Activated CD8-positive, alpha-beta memory T cell treated with anti-CD3 and anti-CD28 coated beads, Interleukin-2, amount 50 U/mL, for 24 hours (primary cell): ENCODE measurements around the gene HTR4.
"Not testable (repeated sequence)": the region's sequence is repeated elsewhere in the genome, so short reads cannot be mapped to it uniquely, and the experiment has no call there.

ENCODE experiments used
- DNase-seq: peaks from one replicate; pipeline ENCODE4 v3.0.0-alpha.2; 2020; ENCODE audit errors: extremely low read depth

Gene HTR4, protein sequence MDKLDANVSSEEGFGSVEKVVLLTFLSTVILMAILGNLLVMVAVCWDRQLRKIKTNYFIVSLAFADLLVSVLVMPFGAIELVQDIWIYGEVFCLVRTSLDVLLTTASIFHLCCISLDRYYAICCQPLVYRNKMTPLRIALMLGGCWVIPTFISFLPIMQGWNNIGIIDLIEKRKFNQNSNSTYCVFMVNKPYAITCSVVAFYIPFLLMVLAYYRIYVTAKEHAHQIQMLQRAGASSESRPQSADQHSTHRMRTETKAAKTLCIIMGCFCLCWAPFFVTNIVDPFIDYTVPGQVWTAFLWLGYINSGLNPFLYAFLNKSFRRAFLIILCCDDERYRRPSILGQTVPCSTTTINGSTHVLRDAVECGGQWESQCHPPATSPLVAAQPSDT

DNA sequence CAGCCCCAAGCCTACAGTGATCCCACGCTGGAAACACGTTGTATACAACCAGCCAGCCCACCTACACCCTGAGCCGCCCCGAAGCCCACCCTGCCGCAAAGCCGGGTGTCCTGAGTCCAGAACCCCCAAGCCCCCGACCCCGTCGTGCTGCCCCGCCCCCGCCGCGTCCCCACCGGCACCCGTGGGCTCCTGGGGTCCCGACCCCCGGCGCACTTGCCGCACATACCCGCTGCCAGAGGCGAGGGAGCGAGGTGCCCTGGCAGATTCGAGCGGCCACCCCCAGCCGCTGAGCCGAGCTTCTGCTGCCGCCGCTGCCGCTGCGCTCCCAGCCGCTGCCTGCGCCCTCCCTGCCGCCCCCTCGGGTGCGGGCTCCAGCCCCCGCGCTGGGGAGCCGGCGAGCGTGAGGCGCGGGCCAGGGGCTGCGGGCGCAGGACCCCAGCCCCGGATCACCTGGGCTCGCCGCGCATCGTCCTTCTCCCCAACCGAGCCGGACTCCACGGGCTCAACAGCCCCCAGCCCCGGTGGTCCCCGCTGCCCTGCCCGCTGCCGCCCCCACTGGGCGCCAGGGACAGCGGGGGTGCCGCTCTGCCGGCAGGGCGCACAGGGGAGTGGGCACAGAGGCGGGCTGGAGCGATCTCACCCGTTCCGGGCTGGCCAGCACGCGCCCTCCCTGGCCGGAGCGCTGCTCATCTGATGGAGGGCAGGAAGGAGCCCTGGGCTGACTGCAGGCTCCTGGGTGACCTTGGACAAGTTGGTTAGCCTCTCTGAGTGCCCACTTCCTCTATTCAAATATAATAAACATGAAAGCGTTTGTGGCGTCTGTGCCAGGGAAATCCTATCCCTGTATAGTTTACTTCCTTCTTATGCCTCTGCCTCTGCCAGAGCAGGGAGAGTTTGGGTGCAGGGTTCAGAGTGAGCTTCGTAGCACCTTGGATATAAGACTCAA lies at the start of gene HTR4:
TSS of gene HTR4 (minus strand) at position 692 of the 946 bp plus-strand sequence. CDS start 17,513 bp downstream, outside the sequence.
- no peak for DNase-seq

- no peak for DNase-seq
These were observed 47.8 kb upstream of the HTR4 start for GRCh38 chr5:148702019-148702596.

DNA sequence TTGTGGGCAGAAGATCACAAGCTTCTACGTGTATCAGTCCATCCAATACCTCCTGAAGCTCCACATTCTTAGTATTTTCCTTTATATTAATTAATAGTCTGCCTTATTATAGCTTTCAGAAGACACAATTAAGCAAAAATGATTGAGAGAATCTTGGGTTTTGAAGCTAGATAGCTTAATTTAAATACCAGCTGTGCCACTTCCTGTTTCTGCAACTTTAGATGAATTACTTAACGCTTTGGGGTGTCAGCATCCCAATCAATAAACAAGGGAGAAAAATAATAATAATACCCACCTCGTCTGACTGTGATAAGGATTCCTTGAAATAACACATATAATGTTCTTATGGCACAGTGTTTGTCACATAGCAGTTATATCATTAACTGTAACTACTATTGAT lies 44.7 kb upstream of the HTR4 start:
- no peak for DNase-seq

- DNase-seq = no peak
These were observed 43.5 kb upstream of the HTR4 start for GRCh38 chr5:148697809-148698196.

- no peak for DNase-seq
These were observed 43.0 kb upstream of the HTR4 start for GRCh38 chr5:148697180-148697808.

DNA sequence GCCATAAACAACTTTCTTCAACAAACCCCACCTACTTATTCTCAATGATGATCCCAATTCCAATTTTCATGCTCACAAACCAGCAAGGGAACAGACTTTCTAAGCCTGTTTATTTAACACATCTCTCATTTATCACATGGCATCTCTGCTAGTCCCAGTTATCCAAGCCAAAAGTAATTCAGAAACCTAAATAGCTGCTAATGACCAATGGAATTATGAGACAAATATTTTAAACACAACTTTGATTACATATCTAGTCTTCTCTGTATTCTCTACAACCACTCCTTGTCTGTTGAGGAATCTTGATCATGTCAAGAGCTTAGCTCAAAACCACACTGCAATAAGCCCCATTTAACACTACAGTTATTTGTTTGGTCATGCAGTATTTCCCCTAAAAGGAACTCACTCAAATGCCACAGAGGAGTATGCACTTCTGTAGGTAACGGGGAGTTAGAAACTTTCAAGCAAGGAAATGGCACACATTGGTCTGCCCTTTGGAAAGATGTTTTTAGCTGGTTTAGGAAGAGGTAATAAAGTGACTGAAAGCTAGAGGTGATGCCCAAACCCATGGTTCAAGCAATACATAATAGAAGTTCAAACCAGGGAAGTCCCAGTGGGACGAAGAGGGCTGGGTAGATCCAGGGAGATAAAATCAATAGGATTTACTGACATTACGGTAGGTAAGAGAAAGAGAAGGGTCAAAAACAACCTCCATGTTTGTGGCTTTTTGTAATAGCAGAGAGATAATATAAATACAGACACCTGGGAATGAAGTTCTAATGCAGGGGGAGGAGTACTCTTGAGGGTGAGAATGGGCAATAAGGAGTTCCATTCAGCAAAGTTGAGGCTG lies 42.1 kb upstream of the HTR4 start:
- DNase-seq = no peak

DNA sequence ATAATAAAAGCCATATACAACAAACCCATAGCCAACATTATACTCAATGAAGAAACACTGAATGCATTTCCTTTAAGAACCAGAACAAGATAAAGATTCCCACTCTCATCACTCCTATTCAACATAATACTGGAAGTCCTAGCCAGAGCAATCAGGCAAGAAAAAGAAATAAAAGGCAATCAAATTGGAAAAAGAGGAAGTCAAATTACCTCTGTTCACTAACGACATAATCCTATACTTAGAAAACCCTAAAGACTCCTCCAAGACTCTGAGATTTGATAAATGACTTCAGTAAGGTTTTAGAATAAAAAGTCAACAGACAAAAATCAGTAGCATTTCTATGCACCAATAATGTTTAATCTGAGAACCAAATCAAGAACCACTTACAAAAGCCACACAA lies 36.6 kb upstream of the HTR4 start:
- no peak for DNase-seq

DNA sequence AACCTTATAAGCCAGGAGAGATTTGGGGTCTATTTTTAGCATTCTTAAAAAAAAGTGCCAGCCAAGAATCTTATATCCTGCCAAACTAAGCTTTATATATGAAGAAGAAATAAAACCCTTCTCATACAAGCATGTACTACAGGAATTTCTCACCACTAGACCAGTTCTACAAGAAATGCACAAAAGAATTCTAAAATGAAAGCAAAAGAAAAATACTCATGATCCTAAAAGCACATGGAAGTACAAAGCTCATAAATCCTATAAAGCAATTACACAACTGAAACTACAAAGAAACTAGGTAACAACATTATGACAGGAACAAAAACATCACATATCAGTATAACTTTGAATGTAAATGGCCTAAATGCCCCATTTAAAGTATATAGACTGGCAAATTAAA lies 34.5 kb upstream of the HTR4 start:
- no peak for DNase-seq

- DNase-seq = no peak
These were observed 33.5 kb upstream of the HTR4 start for GRCh38 chr5:148687871-148688270.

- DNase-seq = no peak
These were observed 33.1 kb upstream of the HTR4 start for GRCh38 chr5:148687427-148687826.

DNA sequence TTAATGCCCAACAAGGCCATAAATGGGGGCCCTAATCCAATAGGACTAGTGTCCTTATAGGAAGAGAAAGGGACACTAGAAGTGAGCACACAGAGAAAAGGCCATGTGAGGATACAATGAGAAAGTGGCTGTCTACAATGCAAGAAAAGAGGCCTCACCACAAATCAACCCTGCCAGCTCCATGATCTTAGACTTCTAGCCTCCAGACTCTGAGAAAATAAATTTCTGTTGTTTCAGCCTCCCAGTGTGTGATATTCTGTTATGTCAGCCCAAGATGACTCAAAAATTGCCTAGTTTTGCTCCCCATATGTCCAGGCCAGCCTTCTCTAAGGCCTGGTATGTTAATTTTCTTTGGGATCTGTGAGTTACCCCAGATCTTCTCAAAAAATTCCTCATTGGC lies 32.3 kb upstream of the HTR4 start:
- no peak for DNase-seq

DNA sequence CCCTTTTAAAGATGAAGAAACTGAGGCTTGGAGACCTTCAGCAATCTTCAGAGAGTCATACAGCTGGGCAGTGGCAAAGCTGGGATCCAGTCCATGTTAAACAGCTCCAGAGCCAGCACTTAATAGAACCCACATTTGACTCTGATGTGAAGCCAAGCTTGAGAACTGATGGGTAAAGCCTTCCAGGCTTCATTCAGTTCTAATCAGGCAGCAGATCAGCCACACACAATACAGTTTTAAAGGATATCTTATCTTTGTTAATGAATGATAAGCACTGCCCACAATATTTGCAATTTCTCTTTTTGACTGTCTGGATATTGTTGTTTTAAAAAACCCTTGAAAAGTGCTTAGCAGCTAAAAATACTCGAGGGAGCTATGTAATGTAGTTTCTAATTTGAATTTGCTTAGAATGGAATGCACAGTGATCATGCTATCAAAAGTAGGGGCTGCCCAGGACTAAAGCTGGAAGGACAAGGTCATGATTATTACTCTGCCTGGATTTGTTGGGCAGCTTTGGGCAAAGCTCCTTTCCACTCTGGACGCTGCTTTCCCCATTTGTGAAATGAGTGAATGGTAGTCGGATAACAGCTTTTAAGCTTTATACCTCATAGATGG lies 31.3 kb upstream of the HTR4 start:
- DNase-seq = no peak

GRCh38 chr5:148684528-148684927 lies 30.2 kb upstream of the HTR4 start:
- no peak for DNase-seq

DNA sequence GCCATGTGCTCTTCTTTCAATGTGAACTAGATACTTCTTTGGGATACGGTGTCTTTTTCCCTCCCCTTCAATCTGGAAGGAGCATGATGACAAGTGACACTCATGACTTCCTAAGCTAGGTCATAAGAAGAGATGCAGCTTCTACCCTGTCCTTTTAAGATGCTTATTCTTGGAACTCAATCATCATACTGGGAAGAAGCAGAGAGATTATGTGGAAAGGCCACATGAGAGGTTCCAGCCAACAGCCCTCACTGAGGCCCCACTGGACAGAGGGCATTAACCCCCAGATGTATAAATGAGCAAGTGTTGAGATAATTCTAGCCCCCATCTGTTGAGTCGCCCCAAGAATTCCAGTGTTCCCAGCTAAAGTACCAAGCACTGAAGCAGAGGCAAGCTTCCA lies 29.3 kb upstream of the HTR4 start:
- no peak for DNase-seq

DNA sequence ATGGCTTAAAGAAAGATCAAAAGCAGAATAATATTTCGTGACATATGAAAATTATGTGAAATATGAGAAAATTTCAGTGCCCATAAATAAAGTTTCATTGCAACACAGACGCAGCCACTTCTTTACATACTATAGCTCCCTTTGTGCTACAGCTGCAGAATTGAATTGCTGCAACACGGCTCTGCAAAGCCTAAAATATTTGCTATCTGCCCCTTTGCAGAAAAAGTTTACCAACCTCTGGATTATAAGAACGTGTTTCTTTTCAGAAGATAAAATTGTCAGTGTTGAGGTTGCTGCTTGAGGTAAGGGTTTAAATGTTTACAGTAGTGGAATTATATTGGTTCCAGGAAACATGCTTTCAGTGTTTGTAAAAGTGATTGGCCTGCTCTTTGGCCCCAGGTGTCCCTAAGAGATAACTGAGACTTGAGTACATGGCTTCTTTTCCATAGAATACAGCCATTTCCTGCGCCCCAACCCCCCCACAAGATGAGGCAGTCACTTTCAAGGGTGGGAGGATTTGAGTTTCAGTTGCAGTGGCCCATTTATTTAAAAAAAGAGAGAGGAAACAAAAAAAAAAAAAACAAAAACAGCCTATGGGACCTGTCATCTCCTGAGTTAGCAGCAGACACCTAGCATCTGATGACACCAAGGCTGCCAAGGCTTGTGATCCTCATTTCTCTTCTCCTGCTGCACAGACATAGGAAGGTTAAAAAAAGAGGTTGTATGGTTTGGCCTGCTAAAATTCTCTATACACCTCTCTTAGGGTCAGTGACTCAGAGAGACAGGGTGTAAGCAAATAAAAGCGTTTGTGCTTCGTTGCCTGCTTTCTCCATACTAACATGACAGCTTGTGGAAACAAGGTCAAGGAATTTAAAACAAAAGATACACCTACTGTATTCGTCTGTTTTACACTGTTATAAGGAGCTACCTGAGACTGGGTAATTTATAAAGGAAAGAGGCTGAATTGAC lies 28.0 kb upstream of the HTR4 start:
- DNase-seq = no peak

DNA sequence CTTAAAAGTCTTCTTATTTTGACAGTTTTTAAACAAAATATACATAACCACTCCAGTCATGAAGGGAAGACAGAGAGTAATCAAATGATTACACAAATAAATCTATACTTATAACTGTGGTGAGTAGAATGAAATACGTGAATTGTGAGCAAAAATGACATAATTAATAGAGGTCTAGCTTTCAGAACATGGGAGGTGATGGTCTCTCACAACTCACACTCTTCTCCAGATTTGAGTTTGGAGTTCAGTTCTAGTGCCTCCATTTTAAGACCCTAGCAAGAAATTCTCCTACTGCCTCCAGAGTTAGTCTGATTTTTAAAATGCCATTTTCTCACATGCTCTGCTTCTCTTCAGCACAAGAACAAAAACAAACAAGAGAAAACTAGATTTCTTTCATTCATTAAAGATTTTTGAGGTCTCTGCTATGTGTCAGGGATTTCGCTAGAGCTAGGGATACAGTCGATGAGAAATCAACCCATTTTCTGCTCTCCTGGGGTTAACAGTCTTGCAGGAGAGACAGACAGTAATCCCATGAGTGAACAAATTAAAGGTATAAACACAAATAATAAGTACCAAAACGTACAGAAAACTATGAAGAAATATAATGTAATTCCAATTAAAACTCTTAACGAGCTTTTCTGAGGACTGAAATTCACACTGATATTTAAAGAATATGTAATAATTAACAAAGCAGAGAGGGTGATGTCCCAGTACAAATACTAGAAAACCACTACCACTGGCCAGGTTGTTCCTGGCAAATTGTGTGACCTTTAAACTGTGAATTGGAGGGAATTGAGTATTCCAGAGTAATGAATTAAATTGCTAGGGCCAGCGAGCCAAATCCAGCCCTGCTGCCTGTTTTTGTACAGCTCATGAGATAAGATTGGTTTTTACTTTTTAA lies 27.1 kb upstream of the HTR4 start:
- DNase-seq = no peak

DNA sequence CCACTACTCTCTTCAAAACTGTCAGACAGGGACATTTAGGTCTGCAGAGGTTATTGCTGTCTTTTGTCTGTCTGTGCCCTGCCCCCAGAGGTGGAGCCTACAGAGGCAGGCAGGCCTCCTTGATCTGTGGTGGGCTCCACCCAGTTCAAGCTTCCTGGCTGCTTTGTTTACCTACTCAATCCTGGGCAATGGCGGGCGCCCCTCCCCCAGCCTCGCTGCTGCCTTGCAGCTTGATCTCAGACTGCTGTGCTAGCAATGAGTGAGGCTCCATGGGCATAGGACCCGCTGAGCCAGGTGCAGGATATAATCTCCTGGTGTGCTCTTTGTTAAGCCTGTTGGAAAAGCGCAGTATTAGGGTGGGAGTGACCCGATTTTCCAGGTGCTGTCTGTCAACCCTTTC lies 19.4 kb upstream of the HTR4 start:
- DNase-seq = not testable (repeated sequence)

DNA sequence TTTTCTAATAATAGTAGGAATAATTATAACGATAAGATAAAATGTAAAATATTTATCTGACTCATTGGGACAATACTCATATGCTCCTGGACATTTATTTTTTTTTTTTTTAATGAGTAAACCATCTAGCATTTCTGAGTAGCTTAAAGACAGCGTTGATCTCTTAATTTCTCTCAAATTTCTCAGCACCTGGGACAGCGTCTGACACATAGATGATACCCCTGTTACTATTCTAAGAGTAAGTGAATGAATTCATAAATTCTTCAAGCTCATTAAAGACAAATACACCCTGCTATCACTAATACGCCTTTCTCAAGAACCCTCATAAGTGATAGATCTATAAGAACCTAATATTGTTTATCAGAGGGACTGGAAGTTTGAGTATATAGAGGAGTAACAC lies 12.0 kb upstream of the HTR4 start:
- no peak for DNase-seq
